A673 (cell line): ENCODE data around the gene ERC1. TPM values are rescaled to one million over a fixed set of nuclear protein-coding genes. Genes with fewer than 3 reads are reported as not detected.
"Not testable (repeated sequence)": the region's sequence is repeated elsewhere in the genome, so short reads cannot be mapped to it uniquely, and the experiment has no call there.

Experiments used
- BruUV-seq: library from RNA; stranded (reverse); fragments of 400-500 nt; replicated peaks from 2 replicates; lab custom pipeline; 2021; lab: Mats Ljungman, UMichigan
- CTCF ChIA-PET: fragments of 300-600 bp; sonication (Branson Sonifier 250); formaldehyde crosslinking; loops from one replicate; lab custom pipeline; 2022; ENCODE audit warnings: antibody characterized with exemption; lab: Charles Lee
- POLR2A ChIA-PET: fragments of 300-600 bp; sonication (Branson Sonifier 250); formaldehyde crosslinking; loops from one replicate; lab custom pipeline; 2022; ENCODE audit warnings: antibody characterized with exemption; ENCODE audit not compliant: low non-redundant PET; lab: Charles Lee
- DNase-seq: peaks from one replicate; pipeline ENCODE4 v3.0.0-alpha.2; 2015; ENCODE audit warnings: low spot score
- H3K27ac ChIP-seq: fragments of 200-600 bp; sonication (generic); 2 replicates; pipeline ENCODE4 v1.5.1; 2016; ENCODE audit warnings: mixed run types, low read depth, mild to moderate bottlenecking, mixed read lengths, antibody characterized with exemption, low read length; ENCODE audit not compliant: poor library complexity, severe bottlenecking
- H3K27me3 ChIP-seq: fragments of 200-600 bp; sonication (generic); replicated peaks from 2 replicates; pipeline ENCODE4 v1.6.1; 2017; ENCODE audit warnings: mixed run types, low read depth, mild to moderate bottlenecking, mixed read lengths, antibody characterized with exemption, low read length; ENCODE audit not compliant: insufficient read depth, poor library complexity
- H3K36me3 ChIP-seq: fragments of 200-600 bp; sonication (generic); 2 replicates; pipeline ENCODE4 v1.6.1; 2016; ENCODE audit warnings: mixed run types, mild to moderate bottlenecking, mixed read lengths, antibody characterized with exemption, low read length; ENCODE audit not compliant: insufficient read depth, poor library complexity, severe bottlenecking
- H3K4me1 ChIP-seq: fragments of 200-600 bp; sonication (generic); 2 replicates; pipeline ENCODE4 v1.6.1; 2017; ENCODE audit warnings: mixed run types, mild to moderate bottlenecking, mixed read lengths, antibody characterized with exemption, low read length; ENCODE audit not compliant: insufficient read depth, poor library complexity, severe bottlenecking
- H3K4me3 ChIP-seq: fragments of 200-600 bp; sonication (generic); 2 replicates; pipeline ENCODE4 v1.5.1; 2016; ENCODE audit warnings: low read depth, mixed run types, mild to moderate bottlenecking, mixed read lengths, low read length; ENCODE audit not compliant: poor library complexity, severe bottlenecking
- H3K9me3 ChIP-seq: fragments of 200-600 bp; sonication (generic); 2 replicates; pipeline ENCODE4 v1.6.1; 2016; ENCODE audit warnings: mixed run types, low read depth, mild to moderate bottlenecking, mixed read lengths, antibody characterized with exemption, low read length; ENCODE audit not compliant: poor library complexity, severe bottlenecking
- EZH2 ChIP-seq: fragments of 200-600 bp; sonication (generic); IDR thresholded peaks from 2 replicates; pipeline ENCODE4 v1.6.1; 2017; ENCODE audit warnings: borderline replicate concordance, low read depth, mild to moderate bottlenecking, mixed read lengths, antibody characterized with exemption, low read length; ENCODE audit not compliant: poor library complexity, severe bottlenecking
- intact Hi-C: fragments of 100-400 bp; cut with micrococcal nuclease; formaldehyde crosslinking; loops from one replicate; pipeline ENCODE4 v1.10.0; 2022; ENCODE audit not compliant: unreplicated experiment
- total RNA-seq: library from RNA; stranded (reverse); gene quantifications from 2 replicates; pipeline ENCODE4 v1.2.3, GENCODE V29; 2021
- TF ChIP-seq, protein P1 (sequence below): fragments of 300-800, 200-600 bp; sonication (generic); conservative IDR thresholded peaks from 2 replicates; pipeline ENCODE4 v1.5.1; 2017; ENCODE audit warnings: low read depth, mild to moderate bottlenecking, antibody characterized with exemption, low read length, moderate library complexity, mixed read lengths

Gene ERC1
- total RNA-seq, 1 experiment from 2014 or later = 60.7 TPM

DNA sequence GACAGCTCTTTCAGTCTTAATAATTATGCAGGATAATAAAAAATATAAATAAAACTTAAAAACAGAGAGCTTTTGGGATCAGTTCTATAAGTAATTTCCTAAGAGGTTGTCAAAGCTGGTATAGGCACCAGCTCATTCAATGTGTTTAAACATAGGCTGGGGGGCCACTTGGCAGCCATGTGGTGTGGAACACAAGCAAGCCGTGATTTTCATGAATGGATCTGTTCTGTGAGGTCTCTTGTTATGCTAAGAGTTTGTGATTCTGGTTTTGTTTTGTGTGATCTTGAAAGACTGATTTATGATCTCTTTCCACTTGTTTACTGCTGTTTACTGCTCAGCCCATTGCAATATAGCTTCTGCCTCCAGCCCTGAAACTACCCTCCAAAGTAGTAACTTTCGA lies 362.4 kb downstream of the ERC1 start:
- Histone ChIP-seq H3K4me3 (no peak overlapping the region), H3K9me3 (no peaks in the 10 kb centered on the region), H3K36me3 (no peaks in the 10 kb centered on the region), H3K27me3 (no peaks in the 10 kb centered on the region), H3K27ac (no peak overlapping the region), H3K4me1 (no peaks in the 10 kb centered on the region)
- ChIA-PET CTCF (no interaction called here), POLR2A (no interaction called here)
- intact Hi-C loops = no loop called here
- BruUV-seq = no TSS peak
- TF ChIP-seq EZH2 = no peak
- TF ChIP-seq, protein P1, sequence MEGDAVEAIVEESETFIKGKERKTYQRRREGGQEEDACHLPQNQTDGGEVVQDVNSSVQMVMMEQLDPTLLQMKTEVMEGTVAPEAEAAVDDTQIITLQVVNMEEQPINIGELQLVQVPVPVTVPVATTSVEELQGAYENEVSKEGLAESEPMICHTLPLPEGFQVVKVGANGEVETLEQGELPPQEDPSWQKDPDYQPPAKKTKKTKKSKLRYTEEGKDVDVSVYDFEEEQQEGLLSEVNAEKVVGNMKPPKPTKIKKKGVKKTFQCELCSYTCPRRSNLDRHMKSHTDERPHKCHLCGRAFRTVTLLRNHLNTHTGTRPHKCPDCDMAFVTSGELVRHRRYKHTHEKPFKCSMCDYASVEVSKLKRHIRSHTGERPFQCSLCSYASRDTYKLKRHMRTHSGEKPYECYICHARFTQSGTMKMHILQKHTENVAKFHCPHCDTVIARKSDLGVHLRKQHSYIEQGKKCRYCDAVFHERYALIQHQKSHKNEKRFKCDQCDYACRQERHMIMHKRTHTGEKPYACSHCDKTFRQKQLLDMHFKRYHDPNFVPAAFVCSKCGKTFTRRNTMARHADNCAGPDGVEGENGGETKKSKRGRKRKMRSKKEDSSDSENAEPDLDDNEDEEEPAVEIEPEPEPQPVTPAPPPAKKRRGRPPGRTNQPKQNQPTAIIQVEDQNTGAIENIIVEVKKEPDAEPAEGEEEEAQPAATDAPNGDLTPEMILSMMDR = no peak
- DNase-seq = no peak

DNA sequence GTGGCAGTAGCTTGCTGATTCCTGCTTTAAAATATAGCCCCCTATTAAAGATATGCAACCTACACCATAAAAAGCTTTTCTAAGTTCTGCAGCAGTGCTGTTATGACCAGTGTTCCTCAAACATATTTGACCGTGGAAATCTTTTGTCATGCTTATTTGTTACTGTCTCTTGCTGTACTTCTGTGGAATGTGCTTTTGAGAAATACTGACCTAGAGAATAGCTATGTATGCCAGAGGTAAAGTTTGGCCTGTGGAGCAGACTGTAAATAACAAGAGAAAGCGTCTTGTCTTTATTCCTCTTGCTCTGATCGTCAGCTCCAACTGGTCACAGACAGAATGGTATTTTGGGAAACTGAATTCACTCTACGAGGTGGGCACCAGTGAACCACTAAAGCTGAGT lies 364.4 kb downstream of the ERC1 start:
- BruUV-seq = no TSS peak
- intact Hi-C loops = no loop called here
- DNase-seq = no peak
- H3K9me3 ChIP-seq = no peaks in the 10 kb centered on the region
- H3K4me3 ChIP-seq = no peak overlapping the region
- no peaks in the 10 kb centered on the region for H3K36me3 ChIP-seq
- no peaks in the 10 kb centered on the region for H3K27me3 ChIP-seq
- no peak overlapping the region for H3K27ac ChIP-seq
- POLR2A ChIA-PET = no interaction called here
- H3K4me1 ChIP-seq = no peaks in the 10 kb centered on the region
- CTCF ChIA-PET = no interaction called here
- TF ChIP-seq, protein P1 = no peak
- TF ChIP-seq EZH2 = no peak

DNA sequence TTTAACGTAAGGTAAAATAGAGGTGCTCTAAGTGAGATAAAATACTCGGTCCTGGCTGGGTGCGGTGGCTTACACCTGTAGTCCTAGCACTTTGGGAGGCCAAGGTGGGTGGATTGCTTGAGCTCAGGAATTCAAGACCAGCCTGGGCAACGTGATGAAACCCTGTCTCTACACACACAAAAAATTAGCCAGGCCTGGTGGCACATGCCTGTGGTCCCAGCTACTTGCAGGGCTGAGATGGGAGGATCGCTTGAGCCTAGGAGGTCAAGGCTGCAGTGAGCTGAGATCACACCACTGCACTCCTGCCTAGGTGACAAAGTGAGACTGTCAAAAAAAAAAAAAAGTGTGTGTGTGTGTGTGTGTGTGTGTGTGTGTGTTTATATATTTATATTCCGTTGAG lies 364.8 kb downstream of the ERC1 start:
- H3K4me1 ChIP-seq, intact Hi-C loops, H3K4me3 ChIP-seq, CTCF ChIA-PET, H3K9me3 ChIP-seq, H3K27ac ChIP-seq, POLR2A ChIA-PET, H3K27me3 ChIP-seq, H3K36me3 ChIP-seq, DNase-seq, BruUV-seq: not testable (repeated sequence)

DNA sequence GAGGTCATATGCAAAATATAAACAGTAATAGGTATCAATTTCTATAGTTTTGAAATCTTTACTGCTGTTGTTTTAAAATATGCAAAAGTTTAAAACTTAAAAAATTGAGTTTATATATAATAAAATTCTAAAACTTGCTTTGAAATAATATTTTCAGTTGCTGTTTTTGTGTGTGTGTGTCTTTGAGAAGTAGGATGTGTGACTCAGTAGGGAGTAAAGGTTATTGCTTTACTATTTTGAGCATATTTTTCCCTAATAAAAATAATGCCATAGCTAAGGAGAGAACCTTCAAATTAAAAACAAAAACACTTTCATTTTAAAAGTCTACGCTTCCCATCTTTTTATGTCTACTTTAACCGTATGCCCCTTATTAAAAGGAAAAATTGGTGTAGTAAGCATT lies 365.3 kb downstream of the ERC1 start:
- Histone ChIP-seq H3K27me3 (no peaks in the 10 kb centered on the region), H3K36me3 (no peaks in the 10 kb centered on the region), H3K4me1 (no peaks in the 10 kb centered on the region), H3K4me3 (no peak overlapping the region), H3K27ac (no peak overlapping the region), H3K9me3 (no peaks in the 10 kb centered on the region)
- intact Hi-C loops = no loop called here
- TF ChIP-seq EZH2 = no peak
- TF ChIP-seq, protein P1 = no peak
- CTCF ChIA-PET = no interaction called here
- DNase-seq = no peak
- POLR2A ChIA-PET = no interaction called here
- BruUV-seq = no TSS peak
